GM06990 (cell line): ENCODE results near the gene MYBPH.

Experiments used
- DNase-seq: peaks from one replicate; pipeline ENCODE4 v3.0.0-alpha.2; 2011; ENCODE audit not compliant: insufficient read length; ENCODE audit errors: extremely low read depth
- H3K27me3 ChIP-seq: replicated peaks from 2 replicates; pipeline ENCODE4 v1.6.0; 2011; ENCODE audit warnings: low read length; ENCODE audit not compliant: control insufficient read depth, insufficient read depth
- H3K36me3 ChIP-seq: 2 replicates; pipeline ENCODE4 v1.5.1; 2011; ENCODE audit warnings: low read length; ENCODE audit not compliant: control insufficient read depth, insufficient read depth
- H3K4me3 ChIP-seq: replicated peaks from 2 replicates; pipeline ENCODE4 v1.5.1; 2011; ENCODE audit warnings: low read depth, mild to moderate bottlenecking, control low read depth, low read length
- CTCF ChIP-seq: IDR thresholded peaks from 2 replicates; pipeline ENCODE4 v1.5.1; 2011; ENCODE audit warnings: low read length, control low read depth, mild to moderate bottlenecking, inconsistent platforms; ENCODE audit not compliant: insufficient read depth, poor library complexity, severe bottlenecking

MYBPH gene

GRCh38 chr1:203183828-203184227 is 8.2 kb upstream of the MYBPH start:
- no peak for DNase-seq
- TF ChIP-seq CTCF, result no peak
- Histone ChIP-seq H3K27me3 (no peaks in the 10 kb centered on the region), H3K36me3 (no peaks in the 10 kb centered on the region), H3K4me3 (no peak overlapping the region)

- no peaks in the 10 kb centered on the region for H3K36me3 ChIP-seq
- no peak for DNase-seq
- no peak for TF ChIP-seq CTCF
- no peak overlapping the region for H3K4me3 ChIP-seq
- no peaks in the 10 kb centered on the region for H3K27me3 ChIP-seq
These were observed 6.8 kb upstream of the MYBPH start for GRCh38 chr1:203182387-203182953.

GRCh38 chr1:203181586-203182386 is 6.2 kb upstream of the MYBPH start:
- no peak overlapping the region for H3K4me3 ChIP-seq
- H3K36me3 ChIP-seq, result no peaks in the 10 kb centered on the region
- no peak for TF ChIP-seq CTCF
- DNase-seq, result no peak
- no peaks in the 10 kb centered on the region for H3K27me3 ChIP-seq

GRCh38 chr1:203180611-203181330 is 5.1 kb upstream of the MYBPH start:
- DNase-seq, result no peak
- no peak overlapping the region for H3K4me3 ChIP-seq
- H3K36me3 ChIP-seq, result no peaks in the 10 kb centered on the region
- H3K27me3 ChIP-seq, result no peaks in the 10 kb centered on the region
- no peak for TF ChIP-seq CTCF

- TF ChIP-seq CTCF, result no peak
- Histone ChIP-seq H3K4me3 (no peak overlapping the region), H3K27me3 (no peaks in the 10 kb centered on the region; the same call in 1 of the 2 replicates), H3K36me3 (no peaks in the 10 kb centered on the region)
- DNase-seq, result no peak
These were observed 4.0 kb upstream of the MYBPH start for GRCh38 chr1:203179667-203180005.
